22Rv1 (cell line): ENCODE data around the gene CD69.

Experiments used
- CTCF ChIP-seq: fragments of 450-650 bp; IDR thresholded peaks from 2 replicates; pipeline ENCODE4 v1.5.1; 2017; ENCODE audit warnings: mild to moderate bottlenecking
- ZFX ChIP-seq: fragments of 450-650 bp; IDR thresholded peaks from 2 replicates; pipeline ENCODE4 v1.6.1; 2017; ENCODE audit warnings: antibody characterized with exemption, borderline replicate concordance

- TF ChIP-seq CTCF (no peak), ZFX (no peak)
Observed at GRCh38 chr12:9784816-9785215, 24.1 kb upstream of the CD69 start.
